DOHH2 (cell line): ENCODE results near the gene ABCG2.

Experiments used
- EZH2phosphoT487 ChIP-seq: fragments of 200-600 bp; sonication (generic); IDR thresholded peaks from 2 replicates; pipeline ENCODE4 v1.6.1; 2017; ENCODE audit warnings: borderline replicate concordance, mild to moderate bottlenecking, antibody characterized with exemption, low read length, moderate library complexity, mixed read lengths
- TF ChIP-seq, protein P1 (sequence below): fragments of 200-600 bp; sonication (generic); IDR thresholded peaks from one replicate; pipeline ENCODE4 v1.5.1; 2014; ENCODE audit warnings: antibody characterized with exemption, mild to moderate bottlenecking, low read depth, low read length; ENCODE audit not compliant: poor library complexity, severe bottlenecking

DNA sequence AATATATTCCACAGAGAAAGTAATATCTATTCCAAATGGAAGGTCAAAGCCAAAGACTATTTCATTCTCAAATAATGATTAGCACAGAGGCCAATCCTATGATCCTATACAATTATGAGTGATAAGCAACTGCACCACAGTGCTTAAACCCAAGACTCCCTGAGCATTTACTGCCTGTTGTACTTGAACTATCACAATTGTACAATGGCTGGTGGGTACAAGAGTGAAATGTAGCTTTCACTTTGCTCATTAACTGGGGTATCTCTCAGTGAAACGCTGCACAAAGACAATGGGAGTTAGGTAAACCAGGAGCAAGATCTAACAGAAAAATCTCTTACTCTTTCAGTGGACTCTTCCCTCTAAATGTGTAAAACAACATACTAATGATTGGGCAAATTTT, 24.3 kb downstream of the ABCG2 start:
- TF ChIP-seq, protein P1, sequence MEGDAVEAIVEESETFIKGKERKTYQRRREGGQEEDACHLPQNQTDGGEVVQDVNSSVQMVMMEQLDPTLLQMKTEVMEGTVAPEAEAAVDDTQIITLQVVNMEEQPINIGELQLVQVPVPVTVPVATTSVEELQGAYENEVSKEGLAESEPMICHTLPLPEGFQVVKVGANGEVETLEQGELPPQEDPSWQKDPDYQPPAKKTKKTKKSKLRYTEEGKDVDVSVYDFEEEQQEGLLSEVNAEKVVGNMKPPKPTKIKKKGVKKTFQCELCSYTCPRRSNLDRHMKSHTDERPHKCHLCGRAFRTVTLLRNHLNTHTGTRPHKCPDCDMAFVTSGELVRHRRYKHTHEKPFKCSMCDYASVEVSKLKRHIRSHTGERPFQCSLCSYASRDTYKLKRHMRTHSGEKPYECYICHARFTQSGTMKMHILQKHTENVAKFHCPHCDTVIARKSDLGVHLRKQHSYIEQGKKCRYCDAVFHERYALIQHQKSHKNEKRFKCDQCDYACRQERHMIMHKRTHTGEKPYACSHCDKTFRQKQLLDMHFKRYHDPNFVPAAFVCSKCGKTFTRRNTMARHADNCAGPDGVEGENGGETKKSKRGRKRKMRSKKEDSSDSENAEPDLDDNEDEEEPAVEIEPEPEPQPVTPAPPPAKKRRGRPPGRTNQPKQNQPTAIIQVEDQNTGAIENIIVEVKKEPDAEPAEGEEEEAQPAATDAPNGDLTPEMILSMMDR = no peak
- no peak for TF ChIP-seq EZH2phosphoT487
